Esophagus muscularis mucosa (tissue), 4 donors: ENCODE data around the gene AUTS2. TPM values are rescaled to one million over a fixed set of nuclear protein-coding genes. Genes with fewer than 3 reads are reported as not detected.

Source experiments
- DNase-seq: peaks from one replicate; pipeline ENCODE4 v3.0.0-alpha.2; 2017; ENCODE audit errors: extremely low spot score
- H3K27ac ChIP-seq, 4 donors: fragments of 200-600 bp; sonication (generic); replicated peaks in 1 of 4; 1 replicate in 3 of 4; 2 replicates in 1 of 4; pipeline ENCODE4 v1.5.1; 2016 to 2019; ENCODE audit warnings: mild to moderate bottlenecking in 1 of 4
- H3K27me3 ChIP-seq, 4 donors: fragments of 200-600 bp; sonication (generic); one replicate each; pipeline versions ENCODE4 v1.5.1 to v1.6.0; 2016 to 2019
- H3K36me3 ChIP-seq, 4 donors: fragments of 200-600 bp; sonication (generic); one replicate each; pipeline ENCODE4 v1.5.1; 2016 to 2019
- H3K4me1 ChIP-seq, 4 donors: fragments of 200-600 bp; sonication (generic); one replicate each; pipeline ENCODE4 v1.5.1; 2016 to 2019
- H3K4me3 ChIP-seq, 4 donors: fragments of 200-600 bp; sonication (generic); 1 replicate in 2 of 4; 2 replicates in 2 of 4; pipeline ENCODE4 v1.5.1; 2016 to 2019; ENCODE audit warnings: mild to moderate bottlenecking in 4 of 4, moderate library complexity in 1 of 4
- H3K9me3 ChIP-seq, 4 donors: fragments of 200-600 bp; sonication (generic); 1 replicate in 3 of 4; 2 replicates in 1 of 4; pipeline ENCODE4 v1.5.1; 2016 to 2019
- CTCF ChIP-seq, 3 experiments: fragments of 200-600 bp in 2 of 3; fragments of 450-650 bp in 1 of 3; sonication (generic) in 2 of 3; IDR thresholded peaks; one replicate each; pipeline ENCODE4 v1.5.1; 2017 to 2019; ENCODE audit warnings: antibody characterized with exemption in 3 of 3, mild to moderate bottlenecking in 2 of 3, moderate library complexity in 1 of 3
- EP300 ChIP-seq: sonication (generic); formaldehyde crosslinking; IDR thresholded peaks from one replicate; pipeline ENCODE4 v1.6.1; 2017; ENCODE audit warnings: antibody characterized with exemption
- POLR2A ChIP-seq: fragments of 450-650 bp; IDR thresholded peaks from one replicate; pipeline ENCODE4 v1.6.1; 2017; ENCODE audit warnings: antibody characterized with exemption, moderate library complexity, mild to moderate bottlenecking, low read depth
- POLR2AphosphoS5 ChIP-seq, 2 donors: sonication (generic); formaldehyde crosslinking; IDR thresholded peaks; one replicate each; pipeline ENCODE4 v1.6.1; 2017; ENCODE audit warnings: antibody characterized with exemption in 2 of 2
- WGBS: methylation state at CpG from one replicate; pipeline ENCODE4 v1.1.5; 2018; 5-methylcytosine and 5-hydroxymethylcytosine counted together
- intact Hi-C: fragments of 100-400 bp; cut with DNase I; formaldehyde crosslinking; loops from one replicate; pipeline ENCODE4 v1.15.1; 2023
- total RNA-seq, 4 donors: library from RNA; depleted of rRNA; stranded (reverse); fragments of >200 nt; gene quantifications; one replicate each; pipeline versions ENCODE4 v1.1.0 to v1.2.1, GENCODE V29; 2016

The AUTS2 gene
- total RNA-seq, 4 donors from 2014 or later = 18.5 to 44.9 (median 34.2) TPM

GRCh38 chr7:69803699-69804516 lies 205.6 kb downstream of the AUTS2 start:
- Histone ChIP-seq H3K4me3 (no peak overlapping the region), H3K9me3 (no peaks in the 10 kb centered on the region), H3K36me3 (no peaks in the 10 kb centered on the region), H3K27ac (no peak overlapping the region), H3K27me3 (no peaks in the 10 kb centered on the region), H3K4me1 (peaks cover 17 to 53% (median 31%) of the 10 kb centered on the region in 4 donors)
- intact Hi-C loops = no loop called here
- 95% methylated on average over 5 of the region's 5 CpGs for WGBS
- no peak for TF ChIP-seq POLR2AphosphoS5 (IDR thresholded peaks at IDR 0.05)
- TF ChIP-seq POLR2A = no peak
- no peak for TF ChIP-seq EP300
- TF ChIP-seq CTCF (IDR thresholded peaks at IDR 0.05) = no peak
- DNase-seq = no peak

GRCh38 chr7:69804962-69805361 lies 206.7 kb downstream of the AUTS2 start:
- Histone ChIP-seq H3K36me3 (no peaks in the 10 kb centered on the region), H3K27ac (no peak overlapping the region), H3K9me3 (no peaks in the 10 kb centered on the region), H3K27me3 (no peaks in the 10 kb centered on the region), H3K4me3 (no peak overlapping the region), H3K4me1 (peaks cover 16 to 44% (median 29%) of the 10 kb centered on the region in 4 donors)
- intact Hi-C loops = no loop called here
- TF ChIP-seq EP300 (no peak), POLR2A (no peak)
- DNase-seq = no peak
- 68% methylated on average over 2 of the region's 2 CpGs for WGBS

DNA sequence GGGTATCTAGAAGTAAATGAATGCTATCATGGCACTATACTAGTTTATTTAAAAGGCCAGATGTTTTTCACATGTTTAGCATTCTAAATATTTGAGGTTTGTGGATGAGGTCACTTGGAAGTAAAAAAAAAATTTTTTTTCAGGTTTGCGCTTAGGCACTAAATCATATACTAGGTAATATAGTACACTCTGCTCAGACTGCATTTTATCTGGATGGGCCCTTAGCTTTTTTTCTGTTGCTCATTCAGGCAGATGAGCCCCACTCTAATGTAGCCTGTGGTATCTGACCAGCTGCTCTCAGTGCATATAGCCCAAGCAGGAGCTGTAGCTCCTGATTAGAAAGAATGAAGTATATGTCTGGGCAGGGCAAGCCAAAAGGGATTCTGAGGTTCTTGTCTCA lies 210.1 kb downstream of the AUTS2 start:
- H3K9me3 ChIP-seq = no peaks in the 10 kb centered on the region
- DNase-seq = no peak
- no peak for TF ChIP-seq POLR2AphosphoS5 (IDR thresholded peaks at IDR 0.05)
- TF ChIP-seq POLR2A = no peak
- no peak for TF ChIP-seq CTCF (IDR thresholded peaks at IDR 0.05)
- TF ChIP-seq EP300 = no peak
- no peak overlapping the region for H3K27ac ChIP-seq
- H3K4me3 ChIP-seq = no peak overlapping the region
- no peaks in the 10 kb centered on the region for H3K27me3 ChIP-seq
- no peaks in the 10 kb centered on the region for H3K36me3 ChIP-seq
- WGBS = 91% methylated on average over 1 of the region's 1 CpG
- intact Hi-C loops = no loop called here
- peaks cover 0 to 34% (median 15%) of the 10 kb centered on the region in 4 donors for H3K4me1 ChIP-seq

GRCh38 chr7:69811476-69812308 lies 213.4 kb downstream of the AUTS2 start:
- TF ChIP-seq POLR2A (no peak), CTCF (IDR thresholded peaks at IDR 0.05) (no peak), POLR2AphosphoS5 (IDR thresholded peaks at IDR 0.05) (no peak), EP300 (no peak)
- no peak for DNase-seq
- 95% methylated on average over 7 of the region's 7 CpGs for WGBS
- intact Hi-C loops = no loop called here
- Histone ChIP-seq H3K27ac (no peak overlapping the region), H3K4me1 (peaks cover 16 to 54% (median 44%) of the 10 kb centered on the region in 4 donors), H3K4me3 (no peak overlapping the region), H3K27me3 (no peaks in the 10 kb centered on the region), H3K36me3 (no peaks in the 10 kb centered on the region), H3K9me3 (no peaks in the 10 kb centered on the region)

DNA sequence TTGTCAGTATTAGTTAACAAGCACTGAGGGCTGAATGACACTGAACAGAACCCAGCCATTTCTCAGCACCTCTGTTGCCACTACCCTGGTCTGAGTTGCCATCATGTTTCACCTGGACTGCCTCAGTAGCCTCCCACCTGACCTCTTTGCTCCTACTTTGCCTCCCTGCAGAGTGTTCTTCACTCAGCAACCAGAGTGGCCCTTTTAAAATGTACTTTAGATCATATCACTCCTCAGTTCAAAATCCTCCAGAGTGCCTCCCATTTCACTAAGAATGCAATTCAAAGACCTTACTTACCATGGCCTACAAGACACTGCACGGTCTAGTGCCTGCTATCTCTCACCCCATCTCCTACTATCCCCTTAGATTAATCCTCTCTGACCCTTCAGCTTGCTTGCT lies 214.5 kb downstream of the AUTS2 start:
- TF ChIP-seq POLR2A = no peak
- Histone ChIP-seq H3K27ac (no peak overlapping the region), H3K27me3 (no peaks in the 10 kb centered on the region), H3K36me3 (no peaks in the 10 kb centered on the region), H3K4me1 (peaks cover 26 to 59% (median 54%) of the 10 kb centered on the region in 4 donors), H3K4me3 (no peak overlapping the region), H3K9me3 (no peaks in the 10 kb centered on the region)
- 90% methylated on average over 1 of the region's 1 CpG for WGBS
- intact Hi-C loops = no loop called here
- DNase-seq = no peak
